ENCODE data around the gene CEP78. TPM values are rescaled to one million over a fixed set of nuclear protein-coding genes. Genes with fewer than 3 reads are reported as not detected.
A peak's percentile ranks its signal among the peaks of the same experiment; 100 is the strongest.
"Not testable (repeated sequence)": the region's sequence is repeated elsewhere in the genome, so short reads cannot be mapped to it uniquely, and the experiment has no call there.

CEP78 gene
- total RNA-seq, 6 experiments from 2014 or later: 5.5 to 10.4 (median 8.7) TPM

- ATAC-seq: peak in 2 of 4 donors; percentile 29 to 49
Measured at GRCh38 chr9:78189461-78189860, 46.4 kb upstream of the CEP78 start.

GRCh38 chr9:78191931-78192330, 43.9 kb upstream of the CEP78 start:
- TF ChIP-seq CTCF (IDR thresholded peaks at IDR 0.05) (no peak), POLR2A (IDR thresholded peaks at IDR 0.05) (no peak)
- no peaks in the 10 kb centered on the region for H3K36me3 ChIP-seq

More at GRCh38 chr9:78189461-78189860, 46.4 kb upstream of the CEP78 start:
- no peak for DNase-seq
- intact Hi-C loops (cut with DNase I): no loop called here
- TF ChIP-seq POLR2A (IDR thresholded peaks at IDR 0.05) (no peak), CTCF (IDR thresholded peaks at IDR 0.05) (no peak)
- WGBS (ENCODE audit: insufficient coverage, low coverage, low lambda C conversion rate, missing lambda C conversion rate): 70% methylated on average over 5 of the region's 5 CpGs
- H3K4me1 ChIP-seq: no peaks in the 10 kb centered on the region
- no peak overlapping the region for H3K27ac ChIP-seq
- no peaks in the 10 kb centered on the region for H3K27me3 ChIP-seq
- H3K4me3 ChIP-seq: no peak overlapping the region
- no peaks in the 10 kb centered on the region for H3K9me3 ChIP-seq
- H3K36me3 ChIP-seq: no peaks in the 10 kb centered on the region

GRCh38 chr9:78196258-78196657, 39.6 kb upstream of the CEP78 start:
- ATAC-seq: peak in 1 of 4 donors; percentile 27
- no peaks in the 10 kb centered on the region for H3K4me1 ChIP-seq
- intact Hi-C loops (cut with DNase I): no loop called here
- no peaks in the 10 kb centered on the region for H3K36me3 ChIP-seq
- no peak overlapping the region for H3K27ac ChIP-seq
- no peaks in the 10 kb centered on the region for H3K27me3 ChIP-seq
- 81% methylated on average over 1 of the region's 1 CpG for WGBS (ENCODE audit: insufficient coverage, low coverage, low lambda C conversion rate, missing lambda C conversion rate)
- H3K9me3 ChIP-seq: no peaks in the 10 kb centered on the region
- no peak overlapping the region for H3K4me3 ChIP-seq
- DNase-seq: no peak
- TF ChIP-seq CTCF (IDR thresholded peaks at IDR 0.05) (no peak), POLR2A (IDR thresholded peaks at IDR 0.05) (no peak)

More at GRCh38 chr9:78191931-78192330, 43.9 kb upstream of the CEP78 start:
- H3K9me3 ChIP-seq: no peaks in the 10 kb centered on the region
- no peak for ATAC-seq
- no peak overlapping the region for H3K27ac ChIP-seq
- H3K4me1 ChIP-seq: no peaks in the 10 kb centered on the region
- intact Hi-C loops (cut with DNase I): no loop called here
- DNase-seq: no peak
- no peaks in the 10 kb centered on the region for H3K27me3 ChIP-seq
- no peak overlapping the region for H3K4me3 ChIP-seq

GRCh38 chr9:78201158-78201777, 34.6 kb upstream of the CEP78 start:
- H3K4me1 ChIP-seq; intact Hi-C loops (cut with DNase I); H3K27ac ChIP-seq; H3K9me3 ChIP-seq; H3K4me3 ChIP-seq; H3K27me3 ChIP-seq; H3K36me3 ChIP-seq: not testable (repeated sequence)
- peak in 1 of 3 donors; percentile 39 for DNase-seq
- 33% methylated on average over 6 of the region's 16 CpGs for WGBS (ENCODE audit: insufficient coverage, low coverage, low lambda C conversion rate, missing lambda C conversion rate)
- ATAC-seq: peak in 1 of 4 donors; percentile 25

GRCh38 chr9:78207319-78207718, 28.6 kb upstream of the CEP78 start:
- Histone ChIP-seq H3K9me3 (no peaks in the 10 kb centered on the region), H3K27ac (no peak overlapping the region), H3K27me3 (no peaks in the 10 kb centered on the region), H3K4me3 (no peak overlapping the region), H3K36me3 (no peaks in the 10 kb centered on the region), H3K4me1 (no peaks in the 10 kb centered on the region)
- no peak for ATAC-seq
- DNase-seq: no peak
- intact Hi-C loops (cut with DNase I): no loop called here
- 39% methylated on average over 2 of the region's 2 CpGs for WGBS (ENCODE audit: insufficient coverage, low coverage, low lambda C conversion rate, missing lambda C conversion rate)
- TF ChIP-seq CTCF (IDR thresholded peaks at IDR 0.05): no peak
- no peak for TF ChIP-seq POLR2A (IDR thresholded peaks at IDR 0.05)

Measured in right lobe of liver (tissue), 6 donors.